Measurements from ENCODE around the gene SLC9A1.

SLC9A1 gene

GRCh38 chr1:27101696-27102095 lies 53.2 kb downstream of the SLC9A1 start:
- DNase-seq, result no peak

GRCh38 chr1:27101054-27101491 lies 53.9 kb downstream of the SLC9A1 start:
- no peak for DNase-seq

DNA sequence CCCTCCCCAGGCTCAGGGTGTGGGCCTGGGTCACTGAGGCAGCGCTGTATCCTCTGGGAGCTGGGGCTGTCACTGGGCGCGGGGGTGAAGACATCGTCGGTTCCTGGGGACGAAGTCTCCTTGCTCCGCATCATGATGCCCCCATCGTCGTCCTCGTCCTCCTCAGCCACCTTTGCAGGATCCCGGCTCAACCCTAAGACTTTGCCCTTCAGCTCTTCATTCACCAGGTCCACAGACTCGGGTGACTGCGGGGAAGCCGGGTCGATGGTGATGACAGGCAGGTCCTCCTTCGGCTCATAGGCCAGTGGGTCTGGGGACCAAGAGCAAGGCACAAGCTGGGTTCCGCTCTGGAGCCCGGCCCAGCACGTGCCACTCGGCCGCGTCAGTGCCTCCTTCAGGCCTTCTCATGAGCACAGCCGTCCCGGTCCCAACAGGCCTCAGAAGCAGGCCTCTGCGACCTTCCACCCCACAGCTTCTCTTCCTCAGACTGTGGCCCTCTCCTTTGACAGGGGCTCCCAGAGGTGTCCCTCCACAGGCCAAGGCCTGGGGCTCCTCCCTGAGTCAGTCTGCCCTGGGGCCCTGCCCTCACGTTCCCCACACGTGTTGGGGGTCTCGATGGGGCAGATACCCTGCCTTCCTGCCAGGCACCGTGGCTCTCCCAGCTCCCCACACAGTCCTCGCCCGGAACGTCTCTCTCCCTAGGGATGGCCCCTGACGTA lies 54.4 kb downstream of the SLC9A1 start:
- DNase-seq, result no peak

- peak; percentile 73 for DNase-seq
Measured at GRCh38 chr1:27099587-27100334, 55.2 kb downstream of the SLC9A1 start.

DNA sequence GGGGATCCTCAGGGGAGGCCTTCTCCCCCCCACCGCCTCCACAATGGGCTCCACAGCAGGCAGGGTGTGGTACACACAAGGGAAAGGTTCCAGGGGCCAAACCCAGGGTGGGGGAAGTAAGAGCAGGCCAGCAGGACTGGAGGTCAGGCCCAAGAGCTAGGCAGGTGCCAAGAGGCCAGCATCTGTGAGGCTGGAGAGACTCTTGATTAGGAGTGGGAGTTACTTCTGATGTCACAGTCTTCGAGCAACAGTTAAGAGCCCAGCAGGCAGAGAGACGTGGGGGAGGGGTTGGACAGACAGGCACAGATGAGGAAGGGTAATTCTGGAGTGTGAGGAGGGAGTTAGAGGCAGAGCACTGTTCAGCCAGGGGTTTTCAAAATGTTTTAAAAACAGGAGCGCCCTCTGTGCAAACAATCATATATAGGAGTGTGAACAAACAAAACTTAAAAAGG lies 55.8 kb downstream of the SLC9A1 start:
- peak; percentile 73 for DNase-seq

DNA sequence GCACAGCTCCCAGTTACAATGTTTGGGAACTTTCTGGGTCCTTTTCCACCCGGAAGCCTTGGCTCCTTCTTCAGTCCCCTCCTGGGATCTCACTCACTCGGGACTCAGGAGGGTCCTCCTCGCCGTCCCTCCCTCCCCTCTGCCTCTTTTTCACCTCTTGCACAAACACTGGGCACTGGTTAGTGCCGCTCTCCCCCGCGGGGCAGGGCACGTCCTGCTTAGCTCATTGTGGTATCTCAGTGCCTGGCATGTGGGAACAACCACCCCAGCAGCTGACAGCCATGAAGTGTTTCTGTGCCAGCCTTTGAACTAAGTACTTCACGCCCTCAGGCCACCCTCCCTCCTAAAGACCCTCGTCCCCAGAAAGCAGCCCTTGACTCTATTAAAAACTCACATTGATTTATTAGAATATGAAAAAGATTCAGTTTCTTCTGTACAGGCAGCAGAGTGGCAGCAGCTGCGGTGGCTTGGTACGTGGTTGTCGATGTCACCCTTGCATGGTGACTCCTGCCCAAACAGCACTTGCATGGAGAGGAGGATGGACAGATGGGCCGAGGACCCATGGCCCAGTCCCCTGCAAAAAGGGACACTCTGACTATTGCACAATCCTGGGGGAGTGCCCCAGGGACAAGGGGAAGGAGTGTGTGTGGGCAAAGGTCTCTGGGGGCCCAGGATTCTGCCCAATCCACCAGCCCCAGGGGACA lies 56.3 kb downstream of the SLC9A1 start:
- DNase-seq, result no peak

DNA sequence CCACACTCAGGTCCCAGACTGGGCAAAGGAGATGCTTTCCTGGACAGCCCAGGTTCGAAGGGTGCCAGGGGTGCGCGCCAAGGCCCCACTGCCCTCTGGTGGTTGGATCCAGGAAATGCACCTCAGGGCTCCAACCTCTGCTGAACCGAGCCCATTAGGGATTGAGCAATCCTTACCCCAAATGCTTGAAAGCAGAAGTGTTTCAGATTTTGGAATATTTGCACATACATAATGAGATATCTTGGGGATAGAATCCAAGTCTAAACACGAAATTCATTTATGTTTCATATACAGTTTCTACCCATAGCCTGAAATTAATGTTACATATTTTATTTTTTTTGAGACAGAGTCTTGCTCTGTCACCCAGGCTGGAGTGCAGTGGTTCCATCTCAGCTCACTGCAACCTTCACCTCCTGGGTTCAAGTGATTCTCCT lies 57.4 kb downstream of the SLC9A1 start:
- DNase-seq, result peak; percentile 88

DNA sequence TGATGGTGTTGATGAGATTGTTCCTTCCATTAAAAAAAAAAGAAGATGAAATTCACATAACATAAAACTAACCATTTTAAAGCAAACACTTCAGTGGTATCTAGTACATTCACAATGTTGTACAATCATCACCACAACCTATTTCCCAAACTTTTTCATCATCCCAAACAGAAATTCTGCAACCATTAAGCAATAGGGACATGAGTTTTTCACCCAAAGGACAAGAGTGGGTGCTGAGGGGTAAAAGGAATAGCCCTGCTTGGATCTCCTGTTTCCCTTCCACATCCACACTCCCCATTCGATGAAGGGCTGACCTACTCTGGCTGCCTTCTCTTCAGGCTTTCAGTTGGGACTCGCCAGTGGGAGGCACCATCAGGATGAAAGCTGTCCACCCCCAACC lies 59.3 kb downstream of the SLC9A1 start:
- DNase-seq, result no peak

DNA sequence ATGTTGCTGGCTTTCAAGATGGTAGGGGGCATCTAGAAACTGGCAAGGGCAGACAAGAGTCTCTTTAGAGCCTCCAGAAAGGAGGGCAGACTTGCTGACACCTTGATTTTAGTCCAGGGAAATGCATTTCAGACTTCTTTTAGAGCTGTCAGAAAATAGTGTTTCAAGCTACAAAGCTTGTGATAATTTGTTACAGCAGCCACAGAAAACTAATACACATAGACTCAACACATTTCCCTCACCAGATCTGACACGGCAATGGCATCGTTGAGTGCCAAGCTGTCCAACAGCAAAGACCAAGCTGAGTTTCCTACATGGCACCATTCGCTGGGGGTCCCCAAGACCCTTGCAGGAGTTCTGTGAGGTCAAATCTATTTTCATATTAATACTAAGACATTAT lies 62.0 kb downstream of the SLC9A1 start:
- no peak for DNase-seq

- no peak for DNase-seq
Measured at GRCh38 chr1:27090911-27091310, 64.0 kb downstream of the SLC9A1 start.

GRCh38 chr1:27087371-27088220 lies 67.3 kb downstream of the SLC9A1 start:
- no peak for DNase-seq

DNA sequence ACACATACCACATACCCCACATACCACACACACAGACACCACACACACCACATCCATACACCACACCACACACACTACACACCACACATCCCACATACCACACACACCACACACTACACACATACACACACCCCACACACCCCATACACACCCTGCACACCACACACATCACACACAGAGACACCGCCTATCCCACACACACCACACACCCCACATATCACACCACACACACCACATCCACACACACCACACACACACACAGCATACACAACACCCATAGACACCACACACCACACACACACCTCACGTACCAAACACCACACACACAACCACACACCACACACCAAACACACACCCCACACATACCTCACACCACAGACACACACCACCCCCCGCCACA lies 68.3 kb downstream of the SLC9A1 start:
- no peak for DNase-seq

- no peak for DNase-seq
Measured at GRCh38 chr1:27086026-27086425, 68.9 kb downstream of the SLC9A1 start.

DNA sequence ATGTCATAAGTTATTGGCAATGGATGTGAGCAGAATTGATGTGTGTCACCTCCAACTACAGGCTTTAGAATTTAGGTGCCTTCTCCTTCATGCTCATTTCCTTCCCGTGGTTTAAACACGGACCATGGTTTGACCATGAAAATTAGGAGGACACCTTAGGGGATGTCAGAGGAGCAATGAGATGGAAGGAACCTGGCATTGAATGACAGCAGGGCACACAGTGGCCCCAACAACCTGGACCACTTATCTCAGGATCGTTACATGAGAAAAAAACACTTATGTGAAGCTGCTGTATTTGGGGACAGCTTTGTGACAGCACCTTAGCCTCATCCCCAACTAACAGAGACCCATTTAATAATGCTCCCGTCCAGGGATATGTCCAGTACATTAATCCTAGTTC lies 70.8 kb downstream of the SLC9A1 start:
- DNase-seq, result no peak

- no peak for DNase-seq
Measured at GRCh38 chr1:27077968-27078367, 77.0 kb downstream of the SLC9A1 start.

DNA sequence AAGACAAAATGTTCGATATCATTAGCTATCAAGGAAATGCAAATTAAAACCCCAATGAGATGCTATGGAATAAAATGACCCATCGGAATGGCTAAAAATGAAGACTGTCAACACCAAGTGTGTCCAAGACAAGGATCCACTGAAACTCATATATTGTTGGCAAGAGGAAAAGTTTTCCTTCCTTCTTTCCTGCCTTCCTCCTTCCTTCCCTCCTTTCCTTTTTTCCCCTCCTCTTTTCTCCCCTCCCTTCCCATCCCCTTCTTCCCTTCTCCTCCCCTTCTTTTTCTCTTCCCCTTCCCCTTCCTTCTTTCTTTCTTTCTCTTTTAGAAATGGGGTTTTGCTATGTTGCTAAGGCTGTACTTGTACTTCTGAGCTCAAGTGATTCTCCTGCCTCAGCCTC lies 78.1 kb downstream of the SLC9A1 start:
- no peak for DNase-seq

DNA sequence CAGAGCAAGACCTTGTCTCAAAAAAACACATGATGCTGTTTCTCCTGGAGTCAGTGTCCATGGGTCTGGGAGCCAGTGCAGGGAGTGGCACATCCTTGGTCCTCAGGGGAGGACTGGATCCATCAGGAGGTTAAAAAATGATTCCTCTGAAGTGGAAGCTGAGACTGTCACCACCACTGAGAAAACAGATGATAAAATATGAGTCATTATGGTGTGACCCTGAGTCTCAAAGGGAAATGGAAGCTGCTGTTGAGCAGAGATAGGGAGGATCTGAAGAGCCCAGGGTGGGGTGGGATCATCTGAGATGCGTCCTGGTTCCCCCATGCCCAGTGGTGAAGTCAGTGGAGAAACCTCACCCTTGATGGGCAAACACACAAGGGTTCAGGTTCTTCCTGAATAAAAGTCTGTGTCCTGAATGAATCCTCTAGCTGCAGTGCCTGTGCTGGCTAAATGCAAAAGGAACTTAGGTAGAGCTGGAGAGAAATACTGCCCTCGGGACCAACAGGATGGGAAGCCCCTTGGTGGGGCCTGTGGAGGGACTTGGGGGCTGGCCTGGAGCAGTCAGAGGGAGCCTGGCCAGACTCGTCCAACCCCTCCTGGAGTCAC lies 80.6 kb downstream of the SLC9A1 start:
- DNase-seq, result no peak

GRCh38 chr1:27071049-27071416 lies 83.9 kb downstream of the SLC9A1 start:
- DNase-seq, result peak; percentile 87

DNA sequence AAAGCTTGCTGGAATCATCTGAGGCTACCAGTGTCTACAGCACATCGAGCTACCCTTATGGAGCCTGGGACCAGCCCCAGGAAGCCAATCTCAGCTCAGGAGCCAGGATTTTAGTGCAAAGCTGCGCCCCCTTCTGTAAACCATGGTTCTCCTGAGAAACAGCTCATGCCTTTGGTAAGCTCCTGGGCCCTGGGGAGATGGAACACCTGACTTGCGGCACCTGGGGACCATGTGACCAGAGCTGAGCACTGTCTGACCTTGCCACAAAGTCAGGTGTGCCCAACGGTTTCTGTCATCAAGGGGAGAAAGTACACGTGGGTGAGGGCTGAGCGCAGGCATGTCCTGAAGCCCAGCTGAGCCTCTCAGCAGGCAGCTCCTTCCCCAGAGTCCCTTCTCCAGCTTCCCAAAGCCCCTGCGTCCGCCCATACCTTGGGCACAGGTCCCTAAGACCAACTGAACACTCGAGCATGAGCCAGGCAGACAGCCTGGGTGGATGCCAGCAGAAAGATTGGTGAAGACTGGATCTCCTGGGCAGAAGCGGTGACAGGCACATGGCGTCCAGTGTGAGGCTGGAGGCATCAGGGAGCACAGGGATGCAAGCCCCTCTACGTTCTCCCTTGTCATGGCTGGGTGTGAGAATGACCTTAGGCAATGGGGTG lies 84.4 kb downstream of the SLC9A1 start:
- no peak for DNase-seq

DNA sequence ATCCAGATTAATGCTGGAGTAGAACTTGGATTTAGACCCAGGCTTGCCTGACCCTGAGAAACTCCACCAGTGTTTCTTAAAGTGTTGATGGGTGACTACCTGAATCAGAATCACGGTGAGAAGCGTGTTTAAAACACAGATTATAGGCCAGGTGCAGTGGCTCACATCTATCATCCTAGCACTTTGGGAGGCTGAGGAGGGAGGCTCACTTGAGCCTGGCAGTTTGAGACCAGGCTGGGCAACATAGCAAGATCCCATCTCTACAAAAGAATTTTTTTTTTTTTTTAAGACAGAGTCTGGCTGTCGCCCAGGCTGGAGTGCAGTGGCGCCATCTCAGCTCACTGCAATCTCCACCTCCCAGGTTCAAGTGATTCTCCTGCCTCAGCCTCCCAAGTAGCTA lies 86.0 kb downstream of the SLC9A1 start:
- no peak for DNase-seq

GRCh38 chr1:27065999-27066630 lies 88.8 kb downstream of the SLC9A1 start:
- DNase-seq, result no peak
